H9 (cell line): ENCODE measurements around the gene STX2. TPM values are rescaled to one million over a fixed set of nuclear protein-coding genes. Genes with fewer than 3 reads are reported as not detected.

Experiments used
- DNase-seq: peaks from one replicate; pipeline ENCODE4 v3.0.0-alpha.2; 2017
- H2AFZ ChIP-seq: one replicate; pipeline ENCODE4 v1.6.1; 2013; ENCODE audit warnings: mild to moderate bottlenecking, low read length, control low read depth, moderate library complexity
- H2AK5ac ChIP-seq: 2 replicates; pipeline ENCODE4 v1.6.1; 2013; ENCODE audit warnings: low read length, control low read depth, mixed read lengths; ENCODE audit not compliant: insufficient read length
- H2BK120ac ChIP-seq: one replicate; pipeline ENCODE4 v1.6.1; 2013; ENCODE audit warnings: low read depth, mild to moderate bottlenecking, low read length, control low read depth, inconsistent platforms; ENCODE audit not compliant: poor library complexity, severe bottlenecking
- H2BK12ac ChIP-seq: 2 replicates; pipeline ENCODE4 v1.6.1; 2013; ENCODE audit warnings: low read length, control low read depth, mixed read lengths, low read depth; ENCODE audit not compliant: insufficient read length
- H2BK15ac ChIP-seq: 2 replicates; pipeline ENCODE4 v1.6.1; 2013; ENCODE audit warnings: low read depth, low read length, control low read depth
- H2BK20ac ChIP-seq: one replicate; pipeline ENCODE4 v1.6.1; 2013; ENCODE audit warnings: low read depth, mild to moderate bottlenecking, low read length, control low read depth, inconsistent platforms; ENCODE audit not compliant: poor library complexity, severe bottlenecking
- H2BK5ac ChIP-seq: 2 replicates; pipeline ENCODE4 v1.6.1; 2013; ENCODE audit warnings: low read length, control low read depth, mixed read lengths; ENCODE audit not compliant: insufficient read length
- H3K14ac ChIP-seq: 2 replicates; pipeline ENCODE4 v1.6.1; 2013; ENCODE audit warnings: low read length, control low read depth; ENCODE audit not compliant: insufficient read depth
- H3K18ac ChIP-seq: 2 replicates; pipeline ENCODE4 v1.6.1; 2013; ENCODE audit warnings: low read depth, mild to moderate bottlenecking, mixed read lengths, low read length, control low read depth; ENCODE audit not compliant: insufficient read length
- H3K23ac ChIP-seq: 2 replicates; pipeline ENCODE4 v1.6.1; 2013; ENCODE audit warnings: low read length, control low read depth, mixed read lengths, low read depth; ENCODE audit not compliant: insufficient read length
- H3K23me2 ChIP-seq: 2 replicates; pipeline ENCODE4 v1.6.1; 2013; ENCODE audit warnings: low read depth, mild to moderate bottlenecking, mixed read lengths, low read length, control low read depth; ENCODE audit not compliant: insufficient read length, poor library complexity, severe bottlenecking
- H3K27ac ChIP-seq: 2 replicates; pipeline ENCODE4 v1.5.1; 2013; ENCODE audit warnings: low read length, control low read depth, mixed read lengths, low read depth; ENCODE audit not compliant: insufficient read length
- H3K27me3 ChIP-seq: 2 replicates; pipeline ENCODE4 v1.6.1; 2013; ENCODE audit warnings: low read length, control low read depth, inconsistent platforms; ENCODE audit not compliant: insufficient read depth
- H3K4ac ChIP-seq: 2 replicates; pipeline ENCODE4 v1.6.1; 2013; ENCODE audit warnings: low read depth, mild to moderate bottlenecking, control low read depth, inconsistent platforms, low read length, moderate library complexity
- H3K4me1 ChIP-seq: 2 replicates; pipeline ENCODE4 v1.6.1; 2013; ENCODE audit warnings: low read length, control low read depth, inconsistent platforms; ENCODE audit not compliant: insufficient read depth
- H3K4me2 ChIP-seq: 2 replicates; pipeline ENCODE4 v1.6.1; 2013; ENCODE audit warnings: low read length, control low read depth, mixed read lengths; ENCODE audit not compliant: insufficient read length, insufficient read depth
- H3K56ac ChIP-seq: 2 replicates; pipeline ENCODE4 v1.6.1; 2013; ENCODE audit warnings: low read depth, mild to moderate bottlenecking, mixed read lengths, low read length, control low read depth; ENCODE audit not compliant: insufficient read length
- H3K79me1 ChIP-seq: 2 replicates; pipeline ENCODE4 v1.6.1; 2013; ENCODE audit warnings: low read depth, mild to moderate bottlenecking, moderate library complexity, low read length, control low read depth, inconsistent platforms; ENCODE audit not compliant: insufficient read depth, poor library complexity, severe bottlenecking
- H3K79me2 ChIP-seq: 2 replicates; pipeline ENCODE4 v1.6.1; 2013; ENCODE audit warnings: low read length, control low read depth, inconsistent platforms; ENCODE audit not compliant: insufficient read depth
- H3K9ac ChIP-seq: 2 replicates; pipeline ENCODE4 v1.6.1; 2013; ENCODE audit warnings: low read length, control low read depth, mixed read lengths; ENCODE audit not compliant: insufficient read length; ENCODE audit errors: extremely low read depth
- H3K9me3 ChIP-seq: one replicate; pipeline ENCODE4 v1.6.1; 2013; ENCODE audit warnings: low read depth, low read length, inconsistent platforms; ENCODE audit not compliant: control insufficient read depth
- H3T11ph ChIP-seq: one replicate; pipeline ENCODE4 v1.6.1; 2013; ENCODE audit warnings: mild to moderate bottlenecking, low read length, control low read depth, inconsistent platforms
- H4K20me1 ChIP-seq: one replicate; pipeline ENCODE4 v1.6.1; 2013; ENCODE audit not compliant: control insufficient read depth, insufficient read length, insufficient read depth
- H4K5ac ChIP-seq: 2 replicates; pipeline ENCODE4 v1.6.1; 2013; ENCODE audit warnings: low read depth, mild to moderate bottlenecking, mixed read lengths, low read length, control low read depth; ENCODE audit not compliant: insufficient read length
- H4K8ac ChIP-seq: replicated peaks from 2 replicates; pipeline ENCODE4 v1.6.1; 2013; ENCODE audit warnings: low read length, control low read depth, mixed read lengths, low read depth; ENCODE audit not compliant: insufficient read length
- H4K91ac ChIP-seq: 2 replicates; pipeline ENCODE4 v1.6.1; 2013; ENCODE audit warnings: low read depth, mild to moderate bottlenecking, moderate library complexity, mixed read lengths, low read length, control low read depth; ENCODE audit not compliant: insufficient read length
- H3K27ac Mint-ChIP-seq, 3 experiments: 2 replicates in 2 of 3; 3 replicates in 1 of 3; pipeline ENCODE4 v1.8.0; 2020 to 2021; ENCODE audit warnings: mixed read lengths in 3 of 3, mild to moderate bottlenecking in 1 of 3, moderate library complexity in 1 of 3
- H3K27me3 Mint-ChIP-seq: 2 replicates; pipeline ENCODE4 v1.8.0; 2021; ENCODE audit warnings: low read depth, mild to moderate bottlenecking, moderate library complexity, mixed read lengths
- H3K36me3 Mint-ChIP-seq, 3 experiments: 2 replicates in 2 of 3; 3 replicates in 1 of 3; pipeline ENCODE4 v1.8.0; 2020 to 2021; ENCODE audit warnings: low read depth in 3 of 3, mixed read lengths in 3 of 3; ENCODE audit not compliant: insufficient read depth in 1 of 3
- H3K4me1 Mint-ChIP-seq, 2 experiments: 2 replicates each; pipeline ENCODE4 v1.8.0; 2020; ENCODE audit warnings: mixed read lengths in 2 of 2
- H3K4me3 Mint-ChIP-seq, 2 experiments: 2 replicates in 1 of 2; 3 replicates in 1 of 2; pipeline ENCODE4 v1.8.0; 2020 to 2021; ENCODE audit warnings: mild to moderate bottlenecking in 2 of 2, mixed read lengths in 2 of 2, moderate library complexity in 1 of 2
- H3K9me3 Mint-ChIP-seq, 2 experiments: 2 replicates in 1 of 2; 3 replicates in 1 of 2; pipeline ENCODE4 v1.8.0; 2020; ENCODE audit warnings: mild to moderate bottlenecking in 2 of 2, mixed read lengths in 2 of 2, moderate library complexity in 1 of 2
- WGBS: extraction: QIAGEN DNeasy Blood & Tissue Kit; methylation state at CpG from one replicate; pipeline ENCODE4 v1.1.7; 2013; ENCODE audit warnings: missing lambda C conversion rate, low lambda C conversion rate, mixed read lengths; ENCODE audit not compliant: insufficient read length; ENCODE audit errors: extremely low coverage; 5-methylcytosine and 5-hydroxymethylcytosine counted together
- total RNA-seq: library from RNA; stranded (reverse); gene quantifications from 2 replicates; pipeline ENCODE4 v1.2.1, GENCODE V29; 2021
- TF ChIP-seq, protein P1 (sequence below): fragments of 200-600 bp; sonication (generic); conservative IDR thresholded peaks from 3 replicates; pipeline ENCODE4 v1.8.0; 2021; ENCODE audit warnings: antibody characterized with exemption, mild to moderate bottlenecking

The STX2 gene
- total RNA-seq, 1 experiment from 2014 or later = 19.4 TPM

- H3K4me1 ChIP-seq = no peaks in the 10 kb centered on the region
- H3K9me3 Mint-ChIP-seq = no peaks in the 10 kb centered on the region
- no peak overlapping the region for H2BK12ac ChIP-seq
- H3K36me3 Mint-ChIP-seq = no peaks in the 10 kb centered on the region
- H3K4me1 Mint-ChIP-seq = no peaks in the 10 kb centered on the region
- no peak overlapping the region for H3K23ac ChIP-seq
- no peak overlapping the region for H3K18ac ChIP-seq
- no peaks in the 10 kb centered on the region for H3K79me2 ChIP-seq
- no peaks in the 10 kb centered on the region for H3K79me1 ChIP-seq
- no peaks in the 10 kb centered on the region for H3K27me3 ChIP-seq
- H4K91ac ChIP-seq = no peak overlapping the region
- no peak overlapping the region for H3K4ac ChIP-seq
- no peak overlapping the region for H2AFZ ChIP-seq
- no peak overlapping the region for H2BK20ac ChIP-seq
- no peak overlapping the region for H4K5ac ChIP-seq
- H3K27ac Mint-ChIP-seq = no peak overlapping the region
- H2BK5ac ChIP-seq = no peak overlapping the region
- H3K4me3 Mint-ChIP-seq = no peak overlapping the region
- TF ChIP-seq, protein P1, sequence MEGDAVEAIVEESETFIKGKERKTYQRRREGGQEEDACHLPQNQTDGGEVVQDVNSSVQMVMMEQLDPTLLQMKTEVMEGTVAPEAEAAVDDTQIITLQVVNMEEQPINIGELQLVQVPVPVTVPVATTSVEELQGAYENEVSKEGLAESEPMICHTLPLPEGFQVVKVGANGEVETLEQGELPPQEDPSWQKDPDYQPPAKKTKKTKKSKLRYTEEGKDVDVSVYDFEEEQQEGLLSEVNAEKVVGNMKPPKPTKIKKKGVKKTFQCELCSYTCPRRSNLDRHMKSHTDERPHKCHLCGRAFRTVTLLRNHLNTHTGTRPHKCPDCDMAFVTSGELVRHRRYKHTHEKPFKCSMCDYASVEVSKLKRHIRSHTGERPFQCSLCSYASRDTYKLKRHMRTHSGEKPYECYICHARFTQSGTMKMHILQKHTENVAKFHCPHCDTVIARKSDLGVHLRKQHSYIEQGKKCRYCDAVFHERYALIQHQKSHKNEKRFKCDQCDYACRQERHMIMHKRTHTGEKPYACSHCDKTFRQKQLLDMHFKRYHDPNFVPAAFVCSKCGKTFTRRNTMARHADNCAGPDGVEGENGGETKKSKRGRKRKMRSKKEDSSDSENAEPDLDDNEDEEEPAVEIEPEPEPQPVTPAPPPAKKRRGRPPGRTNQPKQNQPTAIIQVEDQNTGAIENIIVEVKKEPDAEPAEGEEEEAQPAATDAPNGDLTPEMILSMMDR = no peak
- H2AK5ac ChIP-seq = no peak overlapping the region
- H4K8ac ChIP-seq = no peak overlapping the region
- H3K9me3 ChIP-seq = peaks cover 16% of the 10 kb centered on the region
- H3K27me3 Mint-ChIP-seq = peaks cover 22% of the 10 kb centered on the region
- no peaks in the 10 kb centered on the region for H3K23me2 ChIP-seq
- DNase-seq = no peak
- H3K56ac ChIP-seq = no peak overlapping the region
- no peak overlapping the region for H3T11ph ChIP-seq
- no peak overlapping the region for H2BK15ac ChIP-seq
- no peak overlapping the region for H2BK120ac ChIP-seq
- 100% methylated on average over 9 of the region's 14 CpGs for WGBS
- no peak overlapping the region for H3K27ac ChIP-seq
- H3K14ac ChIP-seq = no peak overlapping the region
- no peak overlapping the region for H3K9ac ChIP-seq
- no peak overlapping the region for H3K4me2 ChIP-seq
- no peaks in the 10 kb centered on the region for H4K20me1 ChIP-seq
Observed at GRCh38 chr12:130764475-130765185, 74.4 kb downstream of the STX2 start.
